Astrocyte of the cerebellum (primary cell): ENCODE results near the gene EMILIN1.

Experiments used
- DNase-seq: peaks from one replicate; pipeline ENCODE4 v3.0.0-alpha.2; 2011; ENCODE audit warnings: low read depth
- H3K4me3 ChIP-seq: 2 replicates; pipeline ENCODE4 v1.5.1; 2011; ENCODE audit warnings: mild to moderate bottlenecking, low read depth, low read length, moderate library complexity
- CTCF ChIP-seq: IDR thresholded peaks from 2 replicates; pipeline ENCODE4 v1.5.1; 2012; ENCODE audit warnings: low read length, low read depth, moderate library complexity, mild to moderate bottlenecking; ENCODE audit errors: missing control alignments
- in situ Hi-C: cut with HindIII; loops from 2 replicates; pipeline ENCODE4 v1.10.0; 2017; ENCODE audit warnings: low sequenced_read_pairs

EMILIN1 gene

DNA sequence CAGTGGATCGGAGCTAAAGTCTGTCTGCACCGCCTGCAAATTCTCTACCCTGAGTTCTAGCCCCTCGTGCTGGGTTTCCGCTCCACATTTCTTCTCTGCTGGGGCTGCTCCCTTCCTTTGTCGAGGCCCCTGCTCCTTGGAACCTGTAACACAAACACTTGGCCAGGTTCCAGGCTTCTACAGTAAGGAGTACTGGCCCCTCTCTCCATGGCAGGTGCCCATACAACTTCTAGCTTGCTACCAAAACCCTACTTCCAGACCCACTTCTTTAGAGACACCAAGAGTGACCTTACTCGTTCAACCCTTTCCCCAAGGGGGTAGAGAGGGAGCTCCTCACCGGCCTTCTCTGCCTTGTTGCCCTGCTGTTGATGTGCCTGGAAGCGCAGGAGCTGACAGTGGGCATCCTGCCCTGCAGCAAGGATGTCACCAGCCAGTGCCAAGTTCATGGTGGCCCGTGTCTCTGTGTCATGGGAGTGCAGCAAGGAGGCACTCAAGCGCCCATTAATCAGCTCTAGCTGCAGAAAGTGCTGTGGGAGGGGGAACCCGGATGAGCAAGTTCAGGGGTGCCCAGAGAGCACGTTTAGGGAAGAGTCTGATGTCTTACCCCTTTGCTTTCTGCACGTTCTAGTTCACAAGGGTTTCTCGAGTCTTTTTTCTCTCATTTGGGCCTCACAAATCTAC is 54.9 kb downstream of the EMILIN1 start:
- no peak for DNase-seq

DNA sequence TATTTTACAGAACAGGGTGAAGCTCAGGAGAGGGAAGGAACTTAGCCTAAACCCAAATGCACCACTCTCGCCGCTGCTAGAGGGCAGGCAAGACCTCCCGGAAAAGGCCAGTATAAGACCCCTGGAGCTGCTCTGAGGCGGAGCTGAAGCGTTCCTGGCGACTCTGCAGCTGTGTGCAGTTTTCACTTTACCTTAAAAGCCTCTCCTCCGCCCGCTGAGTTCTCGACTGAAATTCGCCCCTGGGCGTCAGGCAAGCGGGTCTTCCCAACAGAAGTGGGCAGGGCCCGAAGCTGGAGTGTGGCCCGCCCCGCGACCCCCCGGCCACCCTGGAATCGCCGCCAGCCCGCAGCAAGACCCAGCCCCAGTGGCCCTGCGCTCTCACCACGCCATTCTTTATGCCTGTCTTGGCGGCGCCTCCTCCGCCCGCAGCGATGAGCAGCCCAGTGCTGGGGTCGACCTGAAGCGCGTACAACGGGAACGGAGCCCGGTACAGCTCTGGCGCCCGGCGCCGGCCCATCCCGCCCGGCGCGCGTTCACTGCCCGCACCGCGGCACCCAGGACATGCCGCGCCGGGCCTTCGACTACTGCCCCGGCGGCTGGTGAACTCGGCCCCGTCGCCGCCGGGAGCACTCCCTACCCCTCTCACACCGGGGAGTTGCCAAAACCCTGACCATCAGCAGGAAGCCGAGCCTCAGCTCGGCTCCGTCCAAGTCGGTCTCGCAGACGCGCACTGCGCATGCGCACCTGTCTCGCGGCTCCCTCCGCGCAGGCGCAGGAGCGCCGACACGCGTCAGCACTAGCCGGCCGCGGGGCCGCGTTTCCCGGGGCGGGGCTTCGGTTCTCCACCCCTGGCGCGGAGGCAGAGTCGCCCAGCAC is 55.7 kb downstream of the EMILIN1 start, which contains the start of gene PREB:
Gene PREB (minus strand): TSS at position 732 of the 876 bp plus-strand sequence. CDS start 215 bp downstream, at position 517.
- TF ChIP-seq CTCF: peak; percentile 62
- in situ Hi-C loops: no loop called here
- DNase-seq: peak; percentile 85
- peak within 1 kb of the TSS; percentile 92 for H3K4me3 ChIP-seq

More for the DNA sequence above, 54.9 kb downstream of the EMILIN1 start:
- H3K4me3 ChIP-seq: peak overlapping the region; percentile 92
- in situ Hi-C loops: no loop called here
- no peak for TF ChIP-seq CTCF

DNA sequence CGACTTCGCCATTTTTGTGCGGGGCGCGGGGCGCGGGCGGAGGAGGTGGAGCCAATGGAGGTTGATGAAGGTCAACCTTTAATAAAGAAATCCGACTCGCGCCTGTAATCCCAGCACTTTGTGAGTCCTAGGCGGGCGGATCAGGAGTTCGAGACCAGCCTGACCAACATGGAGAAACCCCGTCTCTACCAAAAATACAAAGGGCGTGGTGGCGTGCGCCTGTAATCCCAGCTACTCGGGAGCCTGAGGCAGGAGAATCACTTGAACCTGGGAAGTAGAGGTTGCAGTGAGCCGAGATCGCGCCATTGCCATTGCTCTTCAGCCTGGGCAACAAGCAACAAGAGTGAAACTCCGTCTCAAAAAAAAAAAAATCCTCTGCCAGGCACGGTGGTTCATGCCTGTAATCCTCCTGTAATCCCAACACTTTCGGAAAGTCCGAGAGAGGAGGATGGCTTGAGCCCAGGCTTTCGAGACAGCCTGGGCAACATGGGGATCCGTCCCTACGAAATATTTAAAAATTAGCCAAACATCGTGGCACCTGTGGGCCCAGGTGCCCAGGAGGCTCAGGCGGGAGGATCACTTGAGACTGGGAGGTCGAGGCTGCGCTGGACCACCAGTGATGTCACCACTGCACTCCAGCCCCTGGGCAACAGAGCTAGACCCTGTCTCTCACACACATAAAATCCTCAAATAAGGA is 56.5 kb downstream of the EMILIN1 start:
- DNase-seq: no peak
- no peak for TF ChIP-seq CTCF
- in situ Hi-C loops: no loop called here
- peak overlapping the region; percentile 92 for H3K4me3 ChIP-seq

DNA sequence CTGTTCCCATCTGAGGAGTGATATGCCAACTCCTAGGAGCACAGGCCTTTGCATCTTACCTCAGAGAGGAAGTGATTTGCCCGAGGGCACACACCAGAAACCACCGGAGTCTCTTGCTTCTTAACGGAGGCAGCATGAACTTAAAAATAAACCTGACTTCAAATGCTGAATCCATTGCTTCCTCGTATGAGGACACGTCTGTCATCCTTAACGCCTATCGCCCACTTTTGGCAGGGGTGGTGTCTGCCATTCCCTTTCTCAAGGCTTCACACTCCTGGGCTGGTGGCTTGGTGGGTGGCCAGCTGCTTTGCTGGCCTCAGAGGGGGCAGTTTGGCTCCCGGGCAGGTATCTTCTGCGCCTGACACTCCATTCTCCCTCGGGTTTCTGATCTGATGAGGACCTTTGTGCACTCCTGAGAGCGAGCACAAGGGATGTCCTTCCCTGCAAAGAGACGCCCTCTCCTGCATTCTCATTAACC is 57.1 kb downstream of the EMILIN1 start:
- in situ Hi-C loops: no loop called here
- DNase-seq: no peak

More for the DNA sequence above, 57.1 kb downstream of the EMILIN1 start:
- no peak overlapping the region for H3K4me3 ChIP-seq
- no peak for TF ChIP-seq CTCF
